ENCODE measurements around the gene SLC5A2.
A peak's percentile ranks its signal among the peaks of the same experiment; 100 is the strongest.
"Not testable (repeated sequence)": the region's sequence is repeated elsewhere in the genome, so short reads cannot be mapped to it uniquely, and the experiment has no call there.

Gene SLC5A2

GRCh38 chr16:31483081-31483480, at the start of gene SLC5A2:
Gene SLC5A2, plus strand, starts transcription at chr16:31483123. Its CDS starts 14 bp downstream, at chr16:31483137.
- no peak for DNase-seq

- no peak for DNase-seq
Measured at GRCh38 chr16:31435341-31436220, 47.3 kb upstream of the SLC5A2 start.

- no peak for DNase-seq
Measured at GRCh38 chr16:31436221-31437045, 46.5 kb upstream of the SLC5A2 start.

GRCh38 chr16:31438414-31438813, 44.5 kb upstream of the SLC5A2 start:
- DNase-seq = no peak

- DNase-seq = not testable (repeated sequence)
Measured at GRCh38 chr16:31439023-31439422, 43.9 kb upstream of the SLC5A2 start.

GRCh38 chr16:31439519-31439918, 43.4 kb upstream of the SLC5A2 start:
- no peak for DNase-seq

- no peak for DNase-seq
Measured at GRCh38 chr16:31440516-31441184, 42.3 kb upstream of the SLC5A2 start.

GRCh38 chr16:31441956-31442355, 41.0 kb upstream of the SLC5A2 start:
- no peak for DNase-seq

GRCh38 chr16:31445931-31446330, 37.0 kb upstream of the SLC5A2 start:
- DNase-seq = not testable (repeated sequence)

- DNase-seq = no peak
Measured at GRCh38 chr16:31451201-31451600, 31.7 kb upstream of the SLC5A2 start.

- peak in 1 of 2 experiments; percentile 38 for DNase-seq
Measured at GRCh38 chr16:31451681-31452351, 31.1 kb upstream of the SLC5A2 start.

- DNase-seq = no peak
Measured at GRCh38 chr16:31452631-31453106, 30.3 kb upstream of the SLC5A2 start.

- DNase-seq = no peak
Measured at GRCh38 chr16:31453255-31454204, 29.4 kb upstream of the SLC5A2 start.

GRCh38 chr16:31455601-31456314, 27.2 kb upstream of the SLC5A2 start:
- peak in 1 of 2 experiments; percentile 1 for DNase-seq

- no peak for DNase-seq
Measured at GRCh38 chr16:31456988-31457360, 25.9 kb upstream of the SLC5A2 start.

- peak in 1 of 2 experiments; percentile 38 for DNase-seq
Measured at GRCh38 chr16:31458073-31458843, 24.7 kb upstream of the SLC5A2 start.

- peak; percentile 89 to 94 for DNase-seq
Measured at GRCh38 chr16:31458844-31459686, 23.9 kb upstream of the SLC5A2 start, which contains the start of gene ARMC5. Gene ARMC5, plus strand, starts transcription at chr16:31459501. Its CDS starts 24 bp downstream, at chr16:31459525.

Measured in NCI-H2081 (cell line).